ENCODE measurements around the gene ASB18. TPM values are rescaled to one million over a fixed set of nuclear protein-coding genes. Genes with fewer than 3 reads are reported as not detected.

ASB18 gene
- total and polyA plus RNA-seq, 2 donors (not counting 3 experiments of a cell fraction or from before 2014, with no cell fraction given), result not detected

- intact Hi-C loops (cut with micrococcal nuclease) (loop anchor here (1.0 to 2.0 kb wide), 7 partner anchors 27 to 401 kb away; no protein-coding TSS in a partner anchor), dilution Hi-C loops (cut with MboI; ENCODE audit: extremely low pct_ligation_motif_present, low sequenced_read_pairs) (no loop called here)
- Histone ChIP-seq H2AFZ (ENCODE audit: low read depth, low read length) (peak overlapping the region; percentile 11), H3K9me1 (replicated peaks; ENCODE audit: control insufficient read depth, extremely low read depth, insufficient read depth, low read length) (no peaks in the 10 kb centered on the region), H3K4me3 (replicated peaks in 1 of 3; ENCODE audit: insufficient read depth in 1 of 3, low read depth in 1 of 3, low read length in 3 of 3) (peak overlapping the region; percentile 22 to 65 (median 36)), H3K27ac (ENCODE audit: insufficient read depth, low read depth, low read length) (peak overlapping the region; percentile 99), H4K20me1 (replicated peaks; ENCODE audit: control insufficient read depth, extremely low read depth, insufficient read depth, low read length) (no peaks in the 10 kb centered on the region), H3K79me2 (ENCODE audit: control insufficient read depth, insufficient read depth, low read length) (no peaks in the 10 kb centered on the region), H3K36me3 (ENCODE audit: control insufficient read depth in 2 of 2, extremely low read depth in 1 of 2, insufficient read depth in 2 of 2, low read length in 2 of 2) (no peaks in the 10 kb centered on the region), H3K4me2 (ENCODE audit: insufficient read depth, low read length) (peak overlapping the region; percentile 98), H3K9me3 (replicated peaks; ENCODE audit: control insufficient read depth, insufficient read depth, low read length) (no peaks in the 10 kb centered on the region), H3K9ac (replicated peaks; ENCODE audit: extremely low read depth, insufficient read depth, low read length) (peak overlapping the region; percentile 93), H3K4me1 (ENCODE audit: control insufficient read depth, extremely low read depth, insufficient read depth, low read length) (peaks cover 29% of the 10 kb centered on the region), H3K27me3 (ENCODE audit: control insufficient read depth in 2 of 2, insufficient read depth in 2 of 2, low read length in 2 of 2) (no peaks in the 10 kb centered on the region)
- peak; percentile 79 for TF ChIP-seq FOS (IDR thresholded peaks at IDR 0.05; ENCODE audit: borderline replicate concordance, insufficient read depth, low read length)
- peak; percentile 93 for TF ChIP-seq GATA2 (IDR thresholded peaks at IDR 0.05; ENCODE audit: insufficient read depth, insufficient read length, low read depth, low read length)
- TF ChIP-seq CTCF (IDR thresholded peaks at IDR 0.05; ENCODE audit: extremely low read depth in 1 of 2, insufficient read depth in 1 of 2, low read depth in 1 of 2, low read length in 2 of 2), result no peak
- TF ChIP-seq POLR2A (IDR thresholded peaks at IDR 0.05; ENCODE audit: low read depth, low read length), result peak; percentile 76
- no peak for TF ChIP-seq MAX (IDR thresholded peaks at IDR 0.05; ENCODE audit: insufficient read depth, insufficient read length)
- TF ChIP-seq JUN (IDR thresholded peaks at IDR 0.05; ENCODE audit: borderline replicate concordance, insufficient read depth, insufficient read length, low read depth), result peak; percentile 93
- no peak for TF ChIP-seq MYC (IDR thresholded peaks at IDR 0.05; ENCODE audit: low read depth, low read length)
- TF ChIP-seq POLR2AphosphoS5 (IDR thresholded peaks at IDR 0.05; ENCODE audit: insufficient read depth, low read depth, low read length), result peak; percentile 56
- no peak for TF ChIP-seq EZH2 (IDR thresholded peaks at IDR 0.05; ENCODE audit: borderline replicate concordance, low read depth, low read length, severe bottlenecking)
- peak; percentile 88 for FAIRE-seq
- TSS peak; percentile 78 for BruUV-seq (replicated peaks)
- DNase-seq (ENCODE audit: low read depth, low spot score), result peak; percentile 91
- POLR2A ChIA-PET, result interaction anchor here (0.6 to 1.7 kb wide), 5 partner anchors 16 to 1410 kb away, joined by 3 to 5 read pairs (median 4); no protein-coding TSS in a partner anchor
- CTCF ChIA-PET, result interaction anchor here (0.6 to 7.5 kb wide), 43 partner anchors 9 to 888 kb away, joined by 3 to 231 read pairs (median 4); partner anchors contain the start of gene GBX2
Measured at GRCh38 chr2:236180076-236180816, 84.0 kb downstream of the ASB18 start.

Data from endothelial cell of umbilical vein (primary cell).